Activated T-cell treated with anti-CD3 and anti-CD28 coated beads, Interleukin-2, amount 50 U/mL, for 1 hour (primary cell): ENCODE data around the gene POTEG.
"Not testable (repeated sequence)": the region's sequence is repeated elsewhere in the genome, so short reads cannot be mapped to it uniquely, and the experiment has no call there.

ENCODE experiments used
- DNase-seq: peaks from one replicate; pipeline ENCODE4 v3.0.0-alpha.2; 2020

The POTEG gene

DNA sequence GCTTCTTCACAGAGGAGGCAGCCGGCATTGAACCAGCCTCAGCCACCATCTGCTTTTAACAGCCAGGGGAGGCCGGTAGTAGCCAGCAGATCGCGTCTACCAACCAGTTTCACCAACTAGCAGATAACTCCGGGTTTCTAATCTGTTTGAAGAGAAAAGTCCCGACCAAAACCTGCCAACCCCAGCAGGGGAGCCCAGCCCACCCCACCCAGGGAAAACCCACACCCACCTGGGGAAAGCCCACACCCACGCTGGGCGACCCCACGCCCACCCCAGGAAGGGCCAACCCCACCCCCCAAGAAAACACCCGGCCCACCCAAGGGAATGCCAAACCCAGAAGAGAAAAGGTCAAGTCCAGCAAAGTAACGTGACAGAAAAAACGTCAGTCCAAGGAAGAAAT, at the start of gene POTEG:
POTEG (minus strand) TSS at position 101 of the 400 bp plus-strand sequence; CDS start at position 49, 52 bp downstream.
- DNase-seq: not testable (repeated sequence)

DNA sequence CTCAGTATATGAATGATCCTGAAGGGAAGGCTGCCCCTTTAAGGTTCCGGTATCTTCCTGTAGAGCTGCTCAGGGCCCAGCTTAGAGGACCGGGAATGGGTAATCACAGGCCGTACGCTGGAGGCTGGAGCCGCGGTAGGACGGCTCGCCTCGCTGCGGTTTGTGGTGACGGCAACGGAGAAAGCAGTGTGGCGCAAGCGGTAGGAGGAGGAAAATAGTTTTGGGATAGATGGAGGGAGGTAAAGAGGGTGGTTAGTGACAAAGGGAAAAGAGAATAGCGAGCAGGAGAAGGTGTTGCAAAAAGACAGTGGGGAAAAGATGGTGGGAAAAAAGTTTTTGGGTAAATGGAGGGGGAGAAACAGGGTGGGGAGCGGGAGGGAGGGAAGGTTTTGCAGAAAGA, 48.0 kb upstream of the POTEG start:
- DNase-seq: not testable (repeated sequence)

DNA sequence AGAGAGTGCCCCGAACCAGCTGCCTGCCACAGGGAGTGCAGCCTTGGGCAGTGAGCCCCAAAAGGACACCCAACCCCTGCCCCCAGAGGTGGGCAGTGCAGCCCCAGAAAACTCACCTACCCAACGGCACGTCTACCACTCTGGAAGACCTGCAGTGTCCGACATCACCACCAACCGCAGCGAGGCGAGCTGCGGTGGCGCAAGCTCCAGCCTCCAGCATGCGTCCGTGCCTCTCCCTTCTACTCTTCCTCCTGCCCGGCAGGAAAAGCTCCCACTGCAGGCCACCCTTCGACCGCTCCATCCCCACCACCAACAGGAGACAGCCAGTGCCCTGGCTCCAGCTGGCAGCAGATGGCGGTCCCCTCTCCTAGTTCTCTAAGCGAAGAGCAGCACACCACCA, 47.3 kb upstream of the POTEG start:
- not testable (repeated sequence) for DNase-seq

DNA sequence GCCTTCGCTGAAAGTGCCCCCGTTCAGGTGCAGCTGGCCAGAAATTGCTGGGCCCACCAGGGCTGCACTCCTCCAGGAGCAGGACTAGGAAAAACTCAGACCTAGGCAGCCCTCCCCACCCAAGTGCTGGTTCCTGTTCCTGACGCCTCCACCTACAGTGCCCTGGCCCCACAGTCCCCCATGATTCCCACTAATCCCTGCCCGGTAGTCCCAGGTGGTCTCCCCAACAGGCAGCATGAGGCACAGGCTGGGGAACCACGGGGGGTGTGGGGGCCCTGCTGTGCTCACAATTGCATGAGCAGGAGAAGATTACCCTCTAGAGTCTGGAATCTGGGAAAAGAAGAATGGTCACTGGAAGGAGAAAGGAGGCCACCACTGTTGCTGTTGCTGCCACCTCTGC, 46.4 kb upstream of the POTEG start:
- not testable (repeated sequence) for DNase-seq

DNA sequence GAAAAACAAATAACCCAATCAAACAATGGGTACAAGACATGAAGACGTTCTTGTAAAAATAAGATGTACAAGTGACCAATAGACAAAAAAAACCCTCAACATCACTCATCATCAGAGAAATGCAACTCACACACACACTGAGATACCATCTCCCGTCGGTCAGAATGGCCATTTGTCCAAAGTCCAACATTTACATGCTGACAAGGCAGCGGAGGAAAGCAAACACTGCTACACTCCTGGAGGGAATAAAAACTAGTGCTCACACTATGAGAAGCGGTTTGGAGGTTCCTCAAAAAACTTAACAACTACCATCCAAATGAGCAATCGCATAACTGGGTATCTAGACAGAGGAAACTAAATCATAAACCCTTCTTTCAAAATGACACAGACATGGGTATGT, 11.6 kb upstream of the POTEG start:
- not testable (repeated sequence) for DNase-seq

DNA sequence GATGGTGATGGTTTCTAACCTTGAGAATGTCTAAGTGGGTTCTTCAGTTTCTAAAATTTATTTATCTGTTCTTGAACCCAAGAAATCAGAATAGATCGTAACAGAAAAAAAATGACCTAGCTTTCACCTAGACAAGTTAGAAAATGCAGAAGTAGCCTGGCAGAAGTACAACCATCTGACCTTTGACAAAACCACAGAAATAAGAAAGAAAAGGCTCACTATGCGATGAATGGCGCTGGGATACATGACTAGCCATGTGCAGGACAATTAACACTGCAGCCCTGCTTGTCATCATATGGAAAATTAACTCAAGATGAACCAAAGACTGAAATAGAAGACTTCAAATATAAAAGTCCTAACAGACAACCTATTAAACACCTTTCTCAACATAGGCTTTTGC, 5.7 kb upstream of the POTEG start:
- not testable (repeated sequence) for DNase-seq

DNA sequence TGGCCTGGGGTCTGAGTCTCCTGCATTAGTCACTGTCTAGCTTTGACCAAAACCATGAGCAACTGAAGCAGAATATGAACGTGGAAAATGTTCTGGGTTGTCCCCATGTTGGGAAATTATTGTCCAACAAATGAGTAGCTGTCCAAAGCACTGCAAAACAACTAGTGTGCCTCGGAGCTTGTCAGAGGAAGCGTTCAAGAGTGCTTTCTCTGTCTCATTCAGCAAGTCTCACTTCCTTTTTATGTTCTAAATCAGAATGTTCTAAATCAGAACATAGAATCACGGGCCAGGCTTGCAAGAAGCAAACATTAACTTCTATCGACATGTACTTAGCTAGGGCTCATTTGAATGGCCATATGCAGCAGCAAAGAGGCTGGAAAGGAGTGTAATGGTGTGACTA, 5.1 kb upstream of the POTEG start:
- not testable (repeated sequence) for DNase-seq

DNA sequence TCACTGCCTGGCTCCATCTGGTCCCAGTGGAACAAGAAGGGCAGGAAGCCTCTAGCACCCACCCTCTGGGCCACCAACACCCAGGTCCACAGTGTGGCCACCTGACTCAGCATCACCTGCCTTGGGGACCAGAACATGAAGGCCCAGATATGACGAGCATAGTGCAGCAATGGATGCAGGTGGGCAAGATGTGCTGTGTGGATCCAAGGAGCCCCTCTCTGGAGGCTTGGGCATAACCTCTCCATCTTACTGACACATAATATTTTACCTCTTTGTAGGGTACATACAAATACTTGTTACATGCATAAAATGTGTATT, 2.9 kb upstream of the POTEG start:
- DNase-seq: not testable (repeated sequence)

DNA sequence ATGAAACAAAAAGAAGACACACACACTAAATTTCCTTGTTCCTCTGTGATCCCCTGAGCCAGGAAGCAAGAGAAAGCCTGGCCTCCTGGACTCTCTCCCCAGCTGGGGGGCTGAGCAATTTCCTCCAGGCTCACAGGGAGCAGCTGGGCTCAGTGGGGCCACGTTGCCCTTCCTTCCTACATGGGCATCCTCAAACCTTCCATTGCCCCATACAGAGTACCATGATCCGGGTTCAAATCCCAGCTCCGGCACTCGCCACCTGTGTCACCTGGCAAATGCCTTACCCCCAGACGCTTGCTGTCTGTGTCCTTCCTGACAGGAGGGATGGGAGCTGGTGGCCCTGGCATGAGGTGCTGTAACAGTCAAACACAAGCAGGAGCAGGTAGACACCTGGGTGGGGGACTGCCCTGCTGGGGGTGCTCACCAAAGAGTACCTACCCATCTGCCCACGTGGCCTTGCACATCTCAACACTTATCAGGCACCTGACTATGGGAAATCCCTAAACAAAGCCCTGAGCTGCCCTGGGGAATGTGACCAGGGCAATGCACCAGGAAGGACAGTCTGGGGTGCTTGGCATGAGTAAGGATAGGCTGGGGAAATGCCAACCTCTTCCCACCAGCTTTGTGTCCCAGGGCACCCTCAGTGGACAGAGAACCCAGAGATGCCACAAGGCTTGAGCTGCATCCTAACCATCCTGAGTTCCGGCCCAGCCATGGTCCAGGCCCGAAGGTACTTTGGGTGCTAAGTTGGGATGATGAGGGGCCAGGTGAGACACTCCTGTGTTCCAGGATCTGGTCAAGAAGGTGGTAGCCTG, 2.4 kb upstream of the POTEG start:
- not testable (repeated sequence) for DNase-seq

DNA sequence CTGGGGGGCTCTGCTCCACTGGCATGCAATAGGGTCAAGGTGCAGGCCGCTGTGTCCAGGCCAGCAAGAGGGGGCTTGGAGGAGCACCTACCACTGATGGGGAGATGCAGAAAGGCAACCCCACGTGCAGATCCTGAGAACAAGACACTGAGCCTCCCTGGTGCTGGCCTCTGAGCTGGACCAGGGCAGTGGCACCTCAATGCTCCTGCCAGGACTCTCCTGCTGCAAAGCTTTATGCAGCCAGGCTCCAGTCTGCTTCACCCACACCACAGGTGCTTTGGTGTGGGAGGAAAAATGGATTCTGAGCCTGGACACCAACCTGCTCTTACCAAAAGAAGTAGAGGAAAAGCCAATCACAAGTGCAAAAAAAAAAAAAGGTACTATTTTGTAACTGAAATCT, 1.7 kb upstream of the POTEG start:
- DNase-seq: not testable (repeated sequence)

DNA sequence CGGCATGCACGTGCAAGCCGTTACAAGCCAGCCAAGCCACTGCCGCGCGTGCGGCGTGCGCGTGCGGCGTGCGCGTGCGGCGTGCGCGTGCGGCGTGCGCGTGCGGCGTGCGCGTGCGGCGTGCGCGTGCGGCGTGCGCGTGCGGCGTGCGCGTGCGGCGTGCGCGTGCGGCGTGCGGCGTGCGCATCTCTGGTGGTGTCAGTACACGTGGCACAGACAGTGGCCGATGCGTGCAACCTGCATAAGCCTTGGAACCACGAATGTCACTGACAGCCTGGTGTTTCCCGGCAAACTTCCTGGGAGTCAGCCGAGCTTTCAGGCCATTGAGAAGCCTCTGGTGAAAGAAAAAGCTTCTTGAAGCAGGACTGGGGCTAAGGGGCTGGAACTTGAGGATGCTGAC, 750 bp upstream of the POTEG start:
- not testable (repeated sequence) for DNase-seq

DNA sequence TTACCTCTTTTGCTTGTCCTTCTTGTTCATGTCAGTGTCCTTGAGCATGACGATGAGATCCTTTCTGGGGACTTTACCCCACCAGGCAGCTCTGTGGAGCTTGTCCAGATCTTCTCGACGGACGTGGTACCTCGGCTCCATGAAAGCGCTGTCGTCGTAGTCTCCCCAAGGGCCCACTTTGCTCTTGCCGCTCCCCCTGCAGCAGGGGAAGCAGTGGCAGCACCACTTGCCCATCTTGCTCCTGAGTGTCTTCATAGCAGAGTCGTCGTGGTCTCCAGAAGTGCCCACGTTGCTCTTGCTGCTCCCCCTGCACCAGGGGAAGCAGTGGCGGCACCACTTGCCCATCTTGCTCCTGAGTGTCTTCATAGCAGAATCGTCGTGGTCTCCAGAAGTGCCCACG, 376 bp downstream of the POTEG start:
- DNase-seq: not testable (repeated sequence)

DNA sequence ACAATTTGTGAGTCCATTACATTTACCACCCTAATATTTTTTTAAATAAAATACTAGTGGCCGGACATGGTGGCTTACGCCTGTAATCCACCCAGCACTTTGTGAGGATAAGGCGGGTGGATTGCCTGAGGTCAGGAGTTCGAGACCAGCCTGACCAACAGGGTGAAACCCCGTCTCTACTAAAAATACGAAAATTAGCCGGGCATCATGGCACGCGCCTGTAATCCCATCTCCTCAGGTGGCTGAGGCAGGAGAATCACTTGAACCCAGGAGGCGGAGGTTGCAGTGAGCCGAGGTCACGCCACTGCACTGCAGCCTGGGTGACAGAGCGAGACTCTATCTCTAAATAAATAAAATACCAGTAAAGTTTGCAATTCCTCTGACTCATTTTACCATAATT, 25.6 kb downstream of the POTEG start:
- DNase-seq: not testable (repeated sequence)

DNA sequence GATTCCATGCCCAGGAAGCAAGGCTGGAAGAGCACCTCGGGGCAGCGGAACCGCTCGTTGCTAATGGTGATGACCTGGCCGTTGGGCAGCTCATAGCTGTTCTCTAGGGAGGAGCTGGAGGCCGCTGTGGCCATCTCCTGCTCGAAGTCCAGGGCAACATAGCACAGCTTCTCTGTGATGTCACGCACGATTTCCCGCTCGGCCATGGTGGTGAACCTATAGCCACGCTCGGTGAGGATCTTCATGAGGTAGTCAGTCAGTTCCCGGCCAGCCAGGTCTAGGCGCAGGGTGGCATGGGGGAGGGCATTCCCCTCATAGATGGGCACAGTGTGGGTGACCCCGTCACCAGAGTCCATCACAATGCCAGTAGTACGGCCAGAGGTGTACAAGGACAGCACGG, 32.0 kb downstream of the POTEG start:
- not testable (repeated sequence) for DNase-seq

DNA sequence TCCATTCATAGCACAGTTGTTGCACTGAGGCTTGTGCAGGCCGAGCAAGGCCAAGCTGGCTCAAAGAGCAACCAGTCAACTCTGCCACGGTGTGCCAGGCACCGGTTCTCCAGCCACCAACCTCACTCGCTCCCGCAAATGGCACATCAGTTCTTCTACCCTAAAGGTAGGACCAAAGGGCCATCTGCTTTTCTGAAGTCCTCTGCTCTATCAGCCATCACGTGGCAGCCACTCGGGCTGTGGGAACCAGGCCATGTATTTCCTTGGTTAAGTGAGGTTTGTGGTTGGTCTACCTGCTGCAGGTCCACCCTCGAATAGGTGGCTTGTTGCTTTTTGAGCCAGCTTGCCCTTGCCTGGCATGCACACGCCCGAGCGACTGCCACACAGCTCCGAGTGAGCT, 39.4 kb downstream of the POTEG start:
- DNase-seq: not testable (repeated sequence)

DNA sequence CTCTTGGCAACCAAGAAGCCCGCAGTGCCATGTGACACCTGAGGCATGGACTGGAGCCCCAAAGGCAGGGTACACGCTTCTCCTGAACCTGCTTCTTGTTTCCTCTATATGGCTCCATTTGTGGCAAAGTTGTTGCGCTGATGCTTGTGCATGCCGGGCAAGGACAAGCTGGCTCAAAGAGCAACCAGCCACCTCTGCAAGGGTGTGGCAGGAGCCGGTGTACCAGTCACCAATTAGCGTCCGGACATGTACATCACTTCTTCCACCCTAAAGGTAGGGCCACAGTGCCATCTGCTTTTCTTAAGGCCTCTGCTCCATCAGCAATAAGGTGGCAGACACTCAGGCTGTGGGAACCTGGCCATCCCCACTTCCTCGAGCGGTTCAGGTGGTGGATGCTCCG, 43.9 kb downstream of the POTEG start:
- DNase-seq: not testable (repeated sequence)

DNA sequence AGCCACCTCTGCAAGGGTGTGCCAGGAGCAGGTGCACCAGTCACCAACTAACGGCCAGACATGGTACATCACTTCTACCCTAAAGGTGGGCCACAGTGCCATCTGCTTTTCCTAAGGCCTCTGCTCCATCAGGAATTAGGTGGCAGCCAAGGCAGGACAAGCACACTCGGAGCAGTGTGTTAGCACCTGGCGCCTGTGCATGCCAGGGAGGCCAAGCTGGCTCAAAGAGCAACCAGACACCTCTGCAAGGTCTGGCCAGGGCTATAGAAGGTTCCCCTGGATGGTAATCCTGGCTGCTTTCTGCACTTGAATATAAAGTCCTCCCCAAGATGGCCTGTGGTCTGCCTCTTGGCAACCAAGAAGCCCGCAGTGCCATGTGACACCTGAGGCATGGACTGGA, 45.4 kb downstream of the POTEG start:
- not testable (repeated sequence) for DNase-seq

DNA sequence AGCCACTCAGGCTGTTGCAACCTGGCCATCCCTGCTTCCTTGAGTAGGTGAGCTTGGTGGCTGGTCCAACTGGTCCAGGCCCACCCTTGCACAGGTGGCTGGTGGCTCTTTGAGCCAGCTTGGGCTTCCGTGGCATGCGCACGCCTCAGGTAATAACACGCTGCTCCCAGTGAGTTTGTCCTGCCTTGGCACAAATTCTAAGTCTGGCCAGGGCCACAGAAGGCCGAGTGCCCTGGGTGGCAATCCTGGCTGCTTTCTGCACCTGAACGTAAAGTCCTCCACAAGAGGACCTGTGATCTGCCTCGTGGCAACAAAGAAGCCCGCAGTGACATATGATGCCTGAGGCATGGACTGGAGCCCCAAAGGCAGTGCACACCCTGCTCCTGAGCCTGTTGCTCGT, 47.1 kb downstream of the POTEG start:
- DNase-seq: not testable (repeated sequence)

DNA sequence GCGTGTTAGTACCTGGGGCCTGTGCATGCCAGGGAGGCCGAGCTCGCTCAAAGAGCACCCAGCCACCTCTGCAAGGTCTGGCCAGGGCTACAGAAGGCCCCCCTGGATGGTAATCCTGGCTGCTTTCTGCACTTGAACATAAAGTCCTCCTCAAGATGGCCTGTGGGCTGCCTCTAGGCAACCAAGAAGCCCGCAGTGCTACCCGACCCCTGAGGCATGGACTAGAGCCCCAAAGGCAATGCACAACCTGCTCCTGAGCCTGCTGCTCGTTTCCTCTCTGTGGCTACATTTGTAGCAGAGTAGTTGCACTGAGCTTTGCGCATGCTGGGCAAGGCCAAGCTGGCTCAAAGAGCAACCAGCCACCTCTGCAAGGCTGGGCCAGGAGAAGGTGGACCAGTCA, 47.8 kb downstream of the POTEG start:
- not testable (repeated sequence) for DNase-seq

DNA sequence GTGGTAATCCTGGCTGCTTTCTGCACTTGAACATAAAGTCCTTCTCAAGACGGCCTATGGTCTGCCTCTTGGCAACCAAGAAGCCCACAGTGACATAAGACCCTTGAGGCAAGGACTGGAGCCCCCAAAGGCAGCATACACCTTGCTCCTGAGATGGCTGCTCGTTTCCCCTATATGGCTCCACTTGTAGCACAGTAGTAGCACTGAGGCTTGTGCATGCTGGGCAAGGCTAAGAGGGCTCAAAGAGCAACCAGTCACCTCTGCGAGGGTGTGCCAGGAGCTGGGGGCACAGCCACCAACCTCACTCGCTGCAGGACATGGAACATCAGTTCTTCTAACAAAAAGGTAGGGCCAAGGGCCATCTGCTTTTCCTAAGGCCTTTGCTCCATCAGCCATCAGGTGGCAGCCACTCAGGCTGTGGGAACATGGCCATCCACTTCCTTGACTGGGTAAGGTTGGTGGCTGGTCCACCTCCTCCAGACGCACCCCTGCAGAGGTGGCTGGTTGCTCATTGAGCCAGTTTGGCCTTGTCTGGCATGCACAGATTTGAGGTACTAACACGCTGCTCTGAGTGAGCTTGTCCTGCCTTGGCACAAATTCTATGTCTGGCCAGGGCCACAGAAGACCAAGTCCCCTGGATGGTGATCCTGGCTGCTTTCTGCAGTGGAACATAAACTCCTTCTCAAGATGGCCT, 49.9 kb downstream of the POTEG start:
- not testable (repeated sequence) for DNase-seq

DNA sequence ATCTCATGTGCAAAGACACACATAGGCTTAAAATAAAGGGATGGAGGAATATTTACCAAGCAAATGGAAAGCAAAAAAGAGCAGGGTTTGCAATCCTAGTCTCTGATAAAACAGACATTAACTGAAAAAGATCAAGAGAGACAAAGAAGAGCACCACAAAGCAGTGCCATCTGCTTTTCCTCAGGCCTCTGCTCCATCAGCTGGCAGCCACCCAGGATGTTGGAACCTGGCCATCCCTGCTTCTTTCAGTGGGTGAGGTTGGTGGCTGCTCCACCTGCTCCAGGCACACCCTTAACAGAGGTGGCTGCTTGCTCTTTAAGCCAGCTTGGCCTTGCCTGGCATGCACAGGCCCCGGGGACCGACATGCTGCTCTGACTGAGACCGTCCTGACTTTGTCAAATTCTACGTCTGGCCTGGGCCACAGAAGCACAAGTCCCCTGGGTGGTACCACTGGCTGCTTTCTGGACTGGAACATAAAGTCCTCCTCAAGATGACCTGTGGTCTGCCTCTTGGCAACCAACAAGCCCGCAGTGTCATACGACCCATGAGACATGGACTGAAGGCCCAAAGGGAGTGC, 51.0 kb downstream of the POTEG start:
- not testable (repeated sequence) for DNase-seq

DNA sequence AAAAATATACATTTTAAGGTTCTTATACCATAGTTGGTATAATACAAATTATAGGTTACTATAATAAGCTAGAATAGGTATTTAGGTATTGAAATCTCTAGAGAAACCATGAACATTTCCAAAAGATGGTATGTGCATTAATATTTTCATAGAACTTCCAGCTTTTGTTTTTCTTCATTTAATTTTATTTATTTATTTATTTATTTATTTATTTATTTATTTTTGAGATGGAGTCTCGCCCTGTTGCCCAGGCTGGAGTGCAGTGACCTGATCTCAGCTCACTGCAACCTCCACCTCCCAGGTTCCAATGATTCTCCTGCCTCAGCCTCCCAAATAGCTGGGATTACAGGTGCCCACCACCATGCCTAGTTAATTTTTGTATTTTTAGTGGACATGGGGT, 54.0 kb downstream of the POTEG start:
- DNase-seq: not testable (repeated sequence)

DNA sequence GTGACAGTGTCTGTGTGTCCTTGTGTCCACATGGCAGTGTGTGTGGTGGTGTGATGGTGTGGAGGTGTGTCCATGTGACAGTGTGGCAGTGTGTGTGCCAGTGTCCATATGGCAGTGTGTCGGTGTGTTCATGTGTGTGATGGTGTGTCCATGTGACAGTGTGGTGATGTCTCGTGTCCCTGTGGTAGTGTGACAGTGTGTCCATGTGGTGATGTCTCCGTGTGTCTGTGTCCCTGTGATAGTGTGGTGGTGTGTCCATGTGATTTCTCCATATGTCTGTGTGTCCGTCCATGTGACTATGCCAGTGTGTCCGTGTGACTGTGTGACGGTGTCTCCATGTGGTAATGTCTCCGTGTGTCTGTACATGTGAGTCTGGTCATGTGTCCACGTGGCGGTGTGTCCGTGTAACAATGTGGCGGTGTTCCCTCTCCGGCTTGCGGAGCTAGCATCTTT, 59.7 kb downstream of the POTEG start:
- DNase-seq: not testable (repeated sequence)
